SK-N-SH treated with all-trans-retinoic acid at 6 μM for 48 hours (cell line): ENCODE results near the gene PSG4.

ENCODE experiments used
- ISL1 ChIP-seq: fragments of 250-450 bp; sonication (Bioruptor Pico); IDR thresholded peaks from 2 replicates; pipeline ENCODE4 v2.1.2; 2022; ENCODE audit warnings: mild to moderate bottlenecking, moderate library complexity
- PATZ1 ChIP-seq: fragments of 250-450 bp; sonication (Bioruptor Pico); IDR thresholded peaks from 2 replicates; pipeline ENCODE4 v1.8.0; 2020; ENCODE audit warnings: mild to moderate bottlenecking, moderate library complexity, borderline replicate concordance
- ZFP30 ChIP-seq: fragments of 450-650 bp; formaldehyde crosslinking; IDR thresholded peaks from 2 replicates; pipeline ENCODE4 v1.5.0; 2022; ENCODE audit warnings: mild to moderate bottlenecking, moderate library complexity

- TF ChIP-seq ISL1 (CRISPR knock-in tag): no peak
- no peak for TF ChIP-seq ZFP30 (CRISPR knock-in tag)
- no peak for TF ChIP-seq PATZ1
Measured at GRCh38 chr19:43152214-43152613, 53.2 kb downstream of the PSG4 start.
